NOMO-1 (cell line): ENCODE measurements around the gene NUCB1.
"Not testable (repeated sequence)": the region's sequence is repeated elsewhere in the genome, so short reads cannot be mapped to it uniquely, and the experiment has no call there.

Source experiments
- DNase-seq, 2 experiments: peaks; one replicate each; lab custom pipeline; 2025; ENCODE audit not compliant: unreplicated experiment in 2 of 2; lab: John Stamatoyannopoulos, UW

NUCB1 gene

DNA sequence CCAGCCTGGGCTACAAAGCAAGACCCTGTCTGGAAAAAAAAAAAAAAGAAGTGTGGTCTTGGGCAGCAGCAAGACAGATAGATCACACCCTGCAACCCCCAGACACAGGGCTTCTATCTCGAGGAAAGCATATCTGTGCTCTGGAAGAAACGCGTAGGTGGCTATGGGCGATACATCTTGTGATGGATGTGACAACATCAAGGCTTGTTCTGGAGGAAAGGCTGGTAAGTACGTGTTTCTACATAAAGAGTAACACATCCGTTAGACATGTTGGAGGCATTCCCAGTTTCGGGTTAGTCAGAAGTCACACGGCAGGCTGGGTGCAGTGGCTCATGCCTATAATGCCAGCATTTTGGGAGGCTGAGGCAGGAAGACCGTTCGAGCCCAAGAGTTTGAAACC, 26.8 kb downstream of the NUCB1 start:
- no peak for DNase-seq

DNA sequence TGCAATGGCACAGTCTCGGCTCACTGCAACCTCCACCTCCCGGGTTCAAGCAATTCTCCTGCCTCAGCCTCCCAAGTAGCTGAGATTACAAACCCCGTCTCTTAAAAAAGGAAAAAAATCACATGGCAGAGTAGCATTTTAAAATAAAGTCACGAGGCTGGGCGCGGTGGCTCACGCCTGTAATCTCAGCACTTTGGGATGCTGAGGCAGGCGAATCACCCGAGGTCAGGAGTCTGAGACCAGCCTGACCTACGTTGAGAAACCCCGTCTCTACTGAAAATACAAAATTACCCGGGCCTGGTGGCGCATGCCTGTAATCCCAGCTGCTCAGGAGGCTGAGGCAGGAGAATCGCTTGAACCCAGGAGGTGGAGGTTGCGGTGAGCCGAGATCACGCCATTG, 27.6 kb downstream of the NUCB1 start:
- DNase-seq = not testable (repeated sequence)

DNA sequence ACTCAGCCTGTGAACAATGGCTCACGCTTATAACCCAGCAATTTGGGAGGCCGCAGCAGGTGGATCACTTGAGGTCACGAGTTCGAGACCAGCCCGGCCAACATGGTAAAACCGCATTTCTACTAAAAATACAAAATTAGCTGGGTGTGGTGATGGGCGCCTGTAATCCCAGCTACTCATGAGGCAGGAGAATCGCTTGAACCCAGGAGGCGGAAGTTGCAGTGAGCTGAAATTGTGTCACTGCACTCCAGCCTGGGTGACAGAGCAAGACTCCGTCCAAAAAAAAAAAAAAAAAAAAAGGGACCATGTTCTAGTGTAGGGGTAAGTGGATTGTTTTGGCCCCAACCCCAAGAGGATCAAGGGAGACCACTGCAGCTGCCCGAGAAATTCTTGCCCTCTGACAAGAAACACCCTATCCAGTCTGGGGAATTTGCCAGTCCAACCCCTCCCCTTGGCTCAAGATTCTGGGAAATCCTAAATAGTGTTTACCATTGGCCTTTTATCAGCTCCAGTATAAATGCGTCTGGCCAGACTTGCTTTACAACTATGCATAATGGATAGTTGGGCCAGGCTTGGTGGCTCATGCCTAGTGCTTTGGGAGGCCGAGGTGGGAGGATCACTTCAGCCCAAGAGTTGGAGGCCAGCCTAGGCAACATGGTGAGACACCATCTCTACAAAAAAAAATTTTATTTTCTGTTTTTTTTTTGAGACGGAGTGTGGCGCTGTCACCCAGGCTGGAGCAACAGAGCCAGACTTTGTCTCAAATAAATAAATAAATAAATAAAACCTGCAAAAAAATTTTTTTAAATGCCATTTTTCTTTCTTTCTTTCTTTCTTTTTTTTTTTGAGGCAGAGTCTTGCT, 28.3 kb downstream of the NUCB1 start:
- no peak for DNase-seq

DNA sequence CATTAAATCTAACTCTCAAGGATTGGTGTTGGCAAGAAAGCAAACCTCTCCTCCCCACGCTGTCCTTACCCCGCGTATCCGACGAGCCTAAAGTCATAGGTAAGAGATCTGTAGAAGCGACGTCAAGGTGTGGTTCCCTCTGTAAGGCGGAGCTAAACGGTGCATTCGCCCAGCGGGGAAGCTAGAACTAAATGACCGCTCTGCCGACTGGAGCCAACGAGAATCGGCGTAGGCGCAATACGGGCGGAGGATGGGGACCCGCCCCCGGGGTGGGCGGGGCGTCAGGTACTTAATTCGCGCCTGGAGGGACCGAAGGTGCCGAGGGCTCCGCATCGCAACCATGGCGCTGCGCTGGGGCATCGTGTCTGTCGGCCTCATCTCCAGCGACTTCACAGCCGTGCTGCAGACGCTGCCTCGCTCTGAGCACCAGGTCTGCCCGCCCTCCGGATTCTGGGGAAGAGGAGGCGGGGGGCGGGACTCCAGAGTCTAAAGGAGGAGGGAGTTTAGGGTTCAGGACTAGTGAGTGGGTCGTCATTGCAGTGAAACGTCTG, 33.3 kb downstream of the NUCB1 start, which contains the start of gene DHDH:
Gene DHDH (plus strand): TSS at position 318 of the 551 bp plus-strand sequence. CDS start 23 bp downstream, at position 341.
- peak; percentile 78 to 84 for DNase-seq

DNA sequence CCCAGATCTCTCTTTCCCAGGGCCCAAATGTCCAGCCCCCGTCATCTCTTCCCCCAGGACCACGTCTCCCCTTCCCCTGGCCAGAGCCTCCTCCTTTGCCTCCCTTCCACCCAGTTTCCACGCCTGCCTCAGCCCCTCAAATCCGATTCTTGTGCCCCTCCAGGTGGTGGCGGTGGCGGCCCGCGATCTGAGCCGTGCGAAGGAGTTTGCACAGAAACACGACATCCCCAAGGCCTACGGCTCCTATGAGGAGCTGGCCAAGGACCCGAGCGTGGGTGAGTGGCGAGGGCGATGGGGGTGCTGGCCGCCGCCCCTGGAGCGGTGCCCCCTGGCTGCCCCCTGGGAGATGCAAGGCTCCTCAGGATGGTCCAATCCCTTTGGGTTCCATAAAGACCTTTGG, 34.7 kb downstream of the NUCB1 start:
- no peak for DNase-seq

DNA sequence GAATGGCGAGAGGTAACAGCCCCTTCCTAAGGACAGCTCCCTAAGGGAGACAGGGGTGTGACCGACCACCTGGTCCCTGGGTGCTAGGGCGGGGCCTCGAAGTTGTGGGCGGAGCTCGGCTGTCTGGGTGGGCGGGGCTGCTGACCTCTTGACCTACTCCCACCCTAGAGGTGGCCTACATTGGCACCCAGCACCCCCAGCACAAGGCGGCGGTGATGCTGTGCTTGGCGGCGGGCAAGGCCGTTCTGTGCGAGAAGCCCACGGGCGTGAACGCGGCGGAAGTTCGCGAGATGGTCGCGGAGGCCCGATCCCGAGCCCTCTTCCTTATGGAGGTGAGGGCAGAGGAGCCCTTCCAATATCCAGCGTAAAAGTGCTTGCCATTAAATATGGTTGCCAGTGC, 35.8 kb downstream of the NUCB1 start:
- DNase-seq = no peak

DNA sequence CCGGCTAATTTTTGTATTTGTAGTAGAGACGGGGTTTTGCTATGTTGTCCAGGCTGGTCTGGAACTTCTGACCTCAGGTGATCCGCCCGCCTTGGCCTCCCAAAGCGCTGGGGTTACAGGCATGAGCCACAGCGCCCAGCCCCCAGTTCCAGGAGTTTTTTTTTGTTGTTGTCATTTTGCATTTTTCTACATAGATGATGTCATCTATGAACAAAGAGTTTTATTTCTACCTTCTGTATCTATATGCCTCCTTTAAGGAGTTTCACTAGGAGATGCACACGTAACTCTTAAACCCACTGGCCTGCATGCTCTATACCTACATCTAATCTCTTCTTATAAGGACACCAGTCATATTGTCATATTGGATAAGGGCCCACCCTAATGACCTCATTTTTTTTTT, 38.1 kb downstream of the NUCB1 start:
- DNase-seq = no peak

DNA sequence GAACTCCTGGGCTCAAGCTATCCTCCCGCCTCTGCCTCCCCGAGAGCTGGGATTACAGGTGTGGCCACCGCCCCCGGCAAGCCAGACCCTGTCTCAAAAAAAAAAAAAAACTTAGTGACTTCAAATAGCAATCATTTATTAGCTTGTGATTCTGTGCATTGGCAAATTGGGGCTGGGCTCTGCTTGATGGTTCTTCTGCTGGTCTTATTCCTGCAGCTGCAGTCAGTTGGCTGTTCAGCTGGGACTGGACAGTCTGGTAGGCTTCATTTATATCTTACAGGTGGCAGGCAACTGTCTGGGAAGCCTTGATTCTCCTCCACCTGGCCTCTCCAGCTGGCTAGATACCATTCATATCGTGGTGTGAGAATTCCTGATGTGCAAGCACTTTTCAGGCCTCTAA, 40.8 kb downstream of the NUCB1 start:
- DNase-seq = no peak

DNA sequence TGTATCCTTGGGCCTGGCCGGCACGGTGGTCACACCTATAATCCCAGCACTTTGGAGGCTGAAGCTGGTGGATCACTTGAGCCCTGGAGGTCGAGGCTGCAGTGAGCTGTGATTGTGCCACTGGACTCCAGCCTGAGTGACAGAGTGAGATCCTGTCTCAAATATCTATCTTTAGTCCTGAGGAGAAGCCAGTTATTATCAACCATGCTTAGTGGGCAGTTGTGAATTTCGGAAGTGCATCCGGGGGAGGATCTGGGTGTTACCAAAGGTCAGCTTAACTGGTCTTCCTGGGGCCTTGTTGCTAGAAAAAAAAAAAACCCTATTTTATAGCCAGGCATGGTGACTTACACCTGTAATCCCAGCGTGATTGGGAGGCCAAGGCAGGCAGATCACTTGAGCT, 43.0 kb downstream of the NUCB1 start:
- no peak for DNase-seq

DNA sequence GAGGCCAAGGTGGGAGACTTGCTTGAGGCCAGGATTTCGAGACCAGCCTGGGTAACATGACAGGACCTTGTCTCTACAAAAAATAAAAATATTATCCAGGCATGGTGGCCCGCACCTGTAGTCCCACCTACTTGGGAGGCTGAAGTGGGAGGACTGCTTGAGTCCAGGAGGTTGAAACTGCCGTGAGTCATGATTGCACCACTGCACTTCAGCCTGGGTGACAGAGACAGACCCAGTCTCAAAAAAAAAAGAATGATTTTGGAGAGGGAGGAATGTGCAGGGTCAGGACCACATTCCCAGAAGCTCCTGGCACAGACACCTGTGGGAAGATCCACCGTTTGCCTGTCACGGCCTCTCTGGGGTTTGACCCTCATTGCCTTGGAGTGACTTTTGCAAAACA, 45.3 kb downstream of the NUCB1 start:
- DNase-seq = no peak

DNA sequence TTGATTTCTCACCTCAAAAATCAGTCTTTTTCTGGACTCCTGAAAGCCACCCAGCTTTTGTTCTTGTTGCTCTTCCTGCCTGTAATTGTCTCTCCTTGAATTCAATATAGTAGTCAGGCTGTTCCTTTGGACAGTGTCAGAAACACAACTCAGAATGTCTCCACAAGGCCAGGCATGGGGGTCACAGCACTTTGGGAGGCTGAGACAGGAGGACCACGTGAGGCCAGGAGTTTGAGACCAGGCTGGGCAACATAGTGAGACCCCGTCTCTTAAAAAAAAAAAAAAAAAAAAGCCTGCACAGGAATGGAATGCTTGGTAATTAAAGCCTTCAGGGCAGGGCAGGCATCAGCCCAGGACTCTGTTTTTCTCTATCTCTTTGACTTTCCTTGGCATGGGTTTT, 45.7 kb downstream of the NUCB1 start:
- no peak for DNase-seq

DNA sequence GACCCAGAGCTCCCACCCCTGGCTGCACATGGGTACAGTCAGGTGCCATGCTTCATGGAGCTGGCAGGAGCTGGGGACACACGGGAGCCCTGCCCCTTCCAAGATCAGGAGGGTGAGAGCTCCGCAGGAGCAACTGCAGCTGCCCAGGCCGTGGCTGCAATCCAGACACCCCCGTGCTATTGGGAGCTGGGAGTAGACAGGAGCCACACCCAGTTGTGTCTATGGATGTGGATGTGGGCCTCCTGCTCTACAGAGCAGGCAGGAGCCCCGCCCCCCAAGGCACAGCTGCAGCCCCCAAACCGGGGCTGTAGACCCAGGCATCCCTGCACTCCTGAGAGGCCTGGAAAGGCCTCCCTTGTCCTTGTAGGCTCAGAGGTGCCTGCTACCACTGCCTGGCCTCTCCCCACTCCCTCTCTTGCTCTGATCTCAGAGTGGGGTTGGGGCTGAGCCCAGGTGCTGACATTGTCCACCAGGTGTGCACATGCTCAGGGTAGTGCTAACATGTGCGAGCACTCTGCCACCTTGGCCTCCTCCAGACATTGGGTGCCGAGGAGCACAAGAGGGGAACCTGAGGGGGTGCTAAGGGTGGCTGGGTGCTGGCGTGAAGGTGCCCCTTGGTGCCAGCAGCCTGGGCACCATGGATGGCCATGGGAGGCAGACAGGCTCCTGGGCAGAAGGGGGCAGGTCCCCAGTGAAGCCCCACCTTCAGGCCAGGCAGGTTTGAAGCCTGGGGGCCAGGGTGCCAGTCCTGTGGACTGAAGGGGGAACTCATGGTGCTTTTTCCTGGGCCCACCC, 46.5 kb downstream of the NUCB1 start:
- DNase-seq = no peak

DNA sequence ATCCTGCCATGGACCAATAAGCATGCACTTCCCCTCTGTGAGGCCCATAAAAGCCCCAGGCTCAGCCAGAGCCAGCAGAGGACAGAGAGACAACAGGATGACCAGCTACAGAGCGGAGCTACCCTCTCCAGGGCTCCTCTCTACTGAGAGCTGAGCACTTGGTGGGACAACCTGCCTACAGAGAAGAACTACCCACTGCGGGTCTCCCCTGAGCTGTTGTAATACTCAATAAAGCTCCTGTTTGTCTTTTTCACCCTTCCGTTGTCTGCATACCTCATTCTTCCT, 47.1 kb downstream of the NUCB1 start:
- no peak for DNase-seq

DNA sequence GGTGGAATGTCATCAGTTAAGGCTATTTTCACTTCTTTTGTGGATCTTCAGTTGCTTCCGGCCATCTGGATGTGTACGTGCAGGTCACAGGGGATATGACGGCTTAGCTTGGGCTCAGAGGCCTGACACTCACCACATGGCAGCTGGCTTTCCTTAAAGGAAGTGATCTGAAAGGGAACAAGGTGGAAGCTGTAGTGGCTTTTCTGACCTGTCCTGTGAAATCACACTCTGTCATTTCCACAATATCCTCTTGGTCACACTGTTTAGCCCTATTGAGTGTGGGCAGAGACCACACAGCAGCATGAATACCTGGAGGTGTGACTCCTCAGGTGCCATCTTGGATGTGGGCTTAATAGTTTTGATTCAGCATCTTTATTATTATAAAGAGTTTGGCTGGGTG, 50.0 kb downstream of the NUCB1 start:
- DNase-seq = no peak

DNA sequence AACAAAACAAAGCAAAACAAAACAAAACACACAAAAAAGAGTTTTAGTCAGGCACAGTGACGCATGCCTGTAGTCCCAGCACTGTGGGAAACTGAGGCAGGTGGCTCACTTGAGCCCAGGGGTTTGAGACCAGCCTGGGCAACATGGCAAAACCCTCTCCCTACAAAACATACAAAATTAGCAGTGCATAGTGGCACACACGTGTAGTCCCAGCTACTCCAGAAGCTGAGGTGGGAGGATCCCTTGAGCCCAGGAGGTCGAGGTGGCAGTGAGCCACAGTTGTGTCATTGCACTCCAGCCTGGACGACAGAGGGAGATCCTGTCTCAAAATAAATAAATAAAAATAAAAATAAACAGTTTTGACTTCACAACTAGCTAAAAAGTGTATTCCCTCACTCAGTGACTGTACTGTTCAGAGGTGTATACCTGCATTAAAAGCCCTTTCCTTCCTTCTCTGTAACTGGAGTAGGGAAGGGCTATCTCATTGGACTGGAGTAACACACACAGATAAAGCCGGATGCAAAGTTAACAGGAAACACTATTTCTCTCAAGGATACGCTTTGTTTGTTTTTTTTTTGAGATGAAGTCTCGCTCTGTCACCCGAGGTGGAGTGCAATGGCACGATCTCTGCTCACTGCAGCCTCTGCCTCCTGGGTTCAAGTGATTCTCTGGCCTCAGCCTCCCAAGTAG, 50.9 kb downstream of the NUCB1 start:
- no peak for DNase-seq

DNA sequence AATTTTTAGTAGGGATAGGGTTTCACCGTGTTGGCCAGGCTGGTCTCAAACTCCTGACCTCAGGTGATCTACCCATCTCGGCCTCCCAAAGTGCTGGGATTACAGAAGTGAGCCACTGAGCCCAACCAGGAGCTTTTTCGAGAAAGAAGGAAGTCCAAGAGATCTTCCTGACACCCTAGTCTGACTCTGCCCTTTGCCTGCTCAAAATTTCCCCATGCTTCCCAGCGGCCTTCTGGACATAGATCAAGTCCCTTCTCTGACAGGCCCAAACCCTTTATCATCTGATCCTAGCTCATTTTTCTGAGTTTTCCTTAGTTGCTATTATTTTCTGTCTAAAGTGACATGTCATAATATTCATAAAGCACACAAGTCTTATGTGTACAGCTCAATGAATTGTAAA, 53.0 kb downstream of the NUCB1 start:
- DNase-seq = no peak

DNA sequence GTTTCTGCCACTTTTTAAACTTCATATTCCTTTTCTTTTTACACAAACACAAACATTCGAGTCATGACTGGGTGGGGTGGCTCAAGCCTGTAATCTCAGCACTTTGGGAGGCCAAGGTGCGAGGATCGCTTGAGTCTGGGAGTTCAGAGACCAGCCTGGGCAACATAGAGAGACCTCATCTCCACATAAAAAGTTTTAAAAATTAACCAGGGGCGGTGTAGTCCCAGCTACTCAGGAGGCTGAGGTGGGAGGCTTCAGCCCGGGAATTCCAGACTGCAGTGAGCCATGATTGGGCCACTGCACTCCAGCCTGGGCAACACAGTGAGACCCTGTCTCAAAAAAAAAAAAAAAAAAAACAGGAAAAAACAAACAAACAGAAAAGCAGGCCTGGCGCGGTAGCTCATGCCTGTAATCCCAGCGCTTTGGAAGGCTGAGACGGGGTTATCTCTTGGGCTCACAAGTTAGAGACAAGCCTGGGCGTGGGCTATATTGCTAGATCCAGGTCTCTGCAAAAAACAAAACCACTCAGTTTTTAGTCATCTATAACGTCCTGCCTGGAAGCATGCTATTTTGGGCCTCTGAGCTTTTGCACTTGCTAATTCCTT, 54.0 kb downstream of the NUCB1 start:
- no peak for DNase-seq

DNA sequence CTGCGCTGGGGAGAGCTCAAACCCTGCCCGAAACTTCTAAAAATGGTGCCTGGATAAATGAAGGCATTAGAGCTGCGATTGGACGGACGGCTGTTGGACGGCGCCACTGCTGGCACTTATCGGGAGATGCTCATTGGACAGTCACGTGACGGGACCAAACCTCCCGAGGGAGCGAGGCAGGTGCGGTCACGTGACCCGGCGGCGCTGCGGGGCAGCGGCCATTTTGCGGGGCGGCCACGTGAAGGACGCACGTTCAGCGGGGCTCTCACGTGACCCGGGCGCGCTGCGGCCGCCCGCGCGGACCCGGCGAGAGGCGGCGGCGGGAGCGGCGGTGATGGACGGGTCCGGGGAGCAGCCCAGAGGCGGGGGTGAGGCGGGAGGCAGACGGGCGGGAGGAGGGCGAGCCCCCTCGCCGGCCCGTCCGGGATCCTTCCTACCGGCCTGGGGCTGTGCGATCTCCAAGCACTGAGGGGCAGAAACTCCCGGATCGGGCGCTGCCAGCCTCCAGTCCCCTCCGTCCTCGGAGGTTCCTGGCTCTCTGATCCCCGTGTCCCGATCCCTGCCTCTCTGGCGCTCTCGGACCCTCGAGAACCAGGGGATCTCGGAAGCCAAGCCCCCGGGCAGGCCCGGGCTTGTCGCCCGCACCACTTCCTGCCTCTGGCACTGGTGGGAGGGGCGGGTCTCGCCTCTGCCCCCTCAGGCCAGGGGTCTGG, 54.6 kb downstream of the NUCB1 start, which contains the start of gene BAX:
Gene BAX (plus strand): TSS at position 281 of the 713 bp plus-strand sequence. CDS start 54 bp downstream, at position 335.
- DNase-seq = peak; percentile 92

DNA sequence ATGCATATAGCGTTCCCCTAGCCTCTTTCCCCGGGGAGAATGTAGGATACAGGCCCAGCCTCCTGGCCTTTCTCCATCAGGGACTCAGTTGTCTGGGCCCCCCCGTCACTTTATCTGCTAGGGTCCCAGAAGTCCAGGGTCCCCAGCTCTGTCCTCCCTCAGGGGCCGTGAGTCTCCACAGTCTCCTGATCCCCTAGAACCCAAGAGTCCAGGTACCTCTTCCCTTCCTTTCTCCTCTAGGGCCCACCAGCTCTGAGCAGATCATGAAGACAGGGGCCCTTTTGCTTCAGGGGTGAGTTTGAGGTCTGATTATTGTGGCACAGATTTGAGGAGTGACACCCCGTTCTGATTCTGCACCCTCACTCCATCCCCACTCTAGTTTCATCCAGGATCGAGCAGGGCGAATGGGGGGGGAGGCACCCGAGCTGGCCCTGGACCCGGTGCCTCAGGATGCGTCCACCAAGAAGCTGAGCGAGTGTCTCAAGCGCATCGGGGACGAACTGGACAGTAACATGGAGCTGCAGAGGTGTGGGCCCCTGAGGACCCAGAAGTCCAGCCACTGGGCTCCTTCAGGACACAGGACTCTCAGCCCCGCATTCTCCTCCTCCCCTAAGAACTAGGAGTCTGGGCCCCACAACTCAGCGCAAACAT, 55.3 kb downstream of the NUCB1 start:
- no peak for DNase-seq

DNA sequence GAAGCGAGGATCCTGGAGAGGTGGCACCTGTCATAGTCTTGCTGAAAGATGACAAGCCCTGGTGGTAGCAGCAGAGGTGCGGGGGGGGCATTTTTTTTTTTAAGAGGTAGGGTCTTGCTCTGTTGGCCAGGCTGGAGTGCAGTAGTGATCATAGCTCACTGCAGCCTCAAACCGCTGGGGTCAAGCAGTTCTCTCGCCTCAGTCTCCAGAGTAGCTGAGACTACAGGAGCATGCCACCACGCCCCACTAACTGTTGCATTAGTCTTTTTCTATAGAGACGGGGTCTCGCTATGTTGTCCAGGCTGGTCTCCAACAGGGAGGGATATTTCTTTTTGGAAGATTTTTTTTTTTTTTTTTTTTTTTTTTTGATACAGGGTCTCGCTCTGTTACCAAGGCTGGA, 57.9 kb downstream of the NUCB1 start:
- no peak for DNase-seq
